Central memory CD8-positive, alpha-beta T cell (primary cell): Measurements from ENCODE around the gene GLYATL3.

Experiments used
- ATAC-seq: fragments of 150-1000 bp; cut with Tn5 transposase; replicated peaks from 2 replicates; pipeline ENCODE4 v1.10.0; 2022; ENCODE audit warnings: mild to moderate bottlenecking, moderate FRiP score, moderate number of reproducible peaks; ENCODE audit not compliant: poor library complexity, severe bottlenecking; ENCODE audit errors: extremely low read depth
- DNase-seq, 2 donors: peaks; one replicate each; pipeline ENCODE4 v3.0.0; 2021; ENCODE audit warnings: low spot score in 2 of 2
- H3K27ac Mint-ChIP-seq: one replicate; pipeline ENCODE4 v1.8.0; 2022; ENCODE audit warnings: low read depth, mild to moderate bottlenecking, moderate library complexity, mixed read lengths
- H3K27me3 Mint-ChIP-seq: one replicate; pipeline ENCODE4 v1.8.0; 2022; ENCODE audit warnings: mixed read lengths
- H3K36me3 Mint-ChIP-seq: one replicate; pipeline ENCODE4 v1.8.0; 2022; ENCODE audit warnings: mild to moderate bottlenecking, moderate library complexity, mixed read lengths; ENCODE audit not compliant: insufficient read depth
- H3K4me1 Mint-ChIP-seq: one replicate; pipeline ENCODE4 v1.8.0; 2022; ENCODE audit warnings: mixed read lengths
- H3K4me3 Mint-ChIP-seq: one replicate; pipeline ENCODE4 v1.8.0; 2022; ENCODE audit warnings: mild to moderate bottlenecking, moderate library complexity, mixed read lengths
- H3K9me3 Mint-ChIP-seq: one replicate; pipeline ENCODE4 v1.8.0; 2022; ENCODE audit warnings: mixed read lengths

Gene GLYATL3

DNA sequence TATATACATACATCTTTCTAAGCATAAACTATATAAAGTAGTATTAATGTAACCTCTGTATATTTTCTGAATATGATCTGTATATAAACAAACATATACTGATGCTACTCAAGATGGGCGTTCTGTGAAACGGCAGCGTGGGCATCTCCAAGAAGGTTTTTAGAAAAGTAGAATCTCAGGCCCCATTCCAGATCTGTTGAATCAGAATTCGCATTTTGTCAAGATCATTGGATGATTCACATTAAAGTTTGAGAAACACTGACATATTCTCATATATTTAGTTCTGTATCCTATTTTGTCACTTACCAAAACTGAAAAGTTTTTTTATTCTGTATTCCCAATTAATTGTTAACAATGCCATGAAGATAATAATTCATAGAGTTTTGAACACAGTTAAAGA, 56.2 kb downstream of the GLYATL3 start:
- Mint-ChIP-seq H3K9me3 (no peaks in the 10 kb centered on the region), H3K27ac (no peak overlapping the region)

DNA sequence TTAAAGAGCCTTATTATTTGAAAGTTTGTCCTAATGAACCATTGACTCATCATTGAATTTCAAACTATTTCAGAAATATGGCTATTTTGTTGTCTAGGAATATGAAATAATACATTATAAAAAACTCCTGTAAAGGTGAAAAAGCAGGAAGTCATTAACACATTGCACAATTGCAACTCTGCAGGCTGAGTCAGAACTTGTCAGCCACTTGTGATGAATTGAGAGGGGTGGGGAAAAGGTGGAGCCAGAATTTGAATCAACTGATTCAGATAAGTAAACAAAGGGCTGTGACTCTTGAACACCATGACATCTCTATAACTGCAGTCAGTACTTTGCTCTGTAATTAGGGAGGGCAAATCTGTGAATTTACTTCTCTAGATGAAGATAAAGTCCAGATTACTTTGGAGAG, 56.7 kb downstream of the GLYATL3 start:
- Mint-ChIP-seq H3K36me3 (no peaks in the 10 kb centered on the region), H3K4me1 (peaks cover 6% of the 10 kb centered on the region), H3K27me3 (peaks cover 20% of the 10 kb centered on the region), H3K27ac (no peak overlapping the region), H3K9me3 (no peaks in the 10 kb centered on the region), H3K4me3 (no peak overlapping the region)
- ATAC-seq: no peak
- DNase-seq: no peak

More for the DNA sequence above, 56.2 kb downstream of the GLYATL3 start:
- no peaks in the 10 kb centered on the region for H3K36me3 Mint-ChIP-seq
- ATAC-seq: no peak
- no peak overlapping the region for H3K4me3 Mint-ChIP-seq
- H3K27me3 Mint-ChIP-seq: peaks cover 25% of the 10 kb centered on the region
- H3K4me1 Mint-ChIP-seq: peaks cover 11% of the 10 kb centered on the region
- DNase-seq: no peak

DNA sequence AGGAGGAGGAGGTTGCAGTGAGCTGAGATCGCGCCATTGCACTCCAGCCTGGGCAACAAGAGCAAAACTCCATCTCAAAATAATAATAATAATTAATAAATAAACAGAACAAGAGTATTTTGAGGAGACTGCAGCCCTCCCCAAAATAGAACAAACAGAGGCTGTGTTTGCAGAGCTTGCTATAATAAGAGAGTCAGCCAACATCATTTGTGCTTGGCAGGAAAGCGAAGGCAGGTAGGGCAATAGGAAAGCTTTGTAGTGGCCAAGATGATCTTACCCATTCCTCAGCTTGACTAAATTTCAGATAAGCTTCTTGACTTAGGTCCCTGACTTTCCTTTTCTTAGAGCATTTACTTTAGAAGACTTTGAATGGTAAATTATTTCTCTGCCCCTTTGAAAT, 57.5 kb downstream of the GLYATL3 start:
- Mint-ChIP-seq H3K9me3 (no peaks in the 10 kb centered on the region), H3K4me1 (no peaks in the 10 kb centered on the region), H3K4me3 (no peak overlapping the region), H3K27ac (no peak overlapping the region), H3K36me3 (no peaks in the 10 kb centered on the region), H3K27me3 (peaks cover 13% of the 10 kb centered on the region)
- DNase-seq: no peak
- ATAC-seq: no peak

DNA sequence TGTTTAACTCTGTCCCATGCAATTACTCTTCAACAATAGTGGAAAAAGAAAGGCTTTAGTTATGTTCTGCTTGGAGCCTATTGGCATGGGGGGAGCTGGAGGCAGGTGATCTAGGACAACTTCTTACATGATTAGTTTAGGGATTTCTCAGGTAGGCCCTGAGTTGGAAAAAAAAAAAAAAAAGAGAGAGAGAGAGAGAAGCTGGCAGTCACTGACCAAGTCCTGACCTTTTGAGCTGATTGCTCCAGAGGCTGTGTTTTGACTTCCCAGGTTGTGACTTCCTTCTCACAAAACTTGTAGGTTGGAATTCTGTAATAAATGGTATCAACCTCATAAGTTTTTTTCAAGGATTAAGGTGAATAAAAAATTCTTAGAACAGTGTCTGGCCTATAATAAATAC, 58.5 kb downstream of the GLYATL3 start:
- ATAC-seq (no peak), DNase-seq (no peak)
- no peaks in the 10 kb centered on the region for H3K9me3 Mint-ChIP-seq
- H3K36me3 Mint-ChIP-seq: no peaks in the 10 kb centered on the region
- H3K4me1 Mint-ChIP-seq: no peaks in the 10 kb centered on the region
- no peak overlapping the region for H3K27ac Mint-ChIP-seq
- no peak overlapping the region for H3K4me3 Mint-ChIP-seq
- H3K27me3 Mint-ChIP-seq: peaks cover 6% of the 10 kb centered on the region

DNA sequence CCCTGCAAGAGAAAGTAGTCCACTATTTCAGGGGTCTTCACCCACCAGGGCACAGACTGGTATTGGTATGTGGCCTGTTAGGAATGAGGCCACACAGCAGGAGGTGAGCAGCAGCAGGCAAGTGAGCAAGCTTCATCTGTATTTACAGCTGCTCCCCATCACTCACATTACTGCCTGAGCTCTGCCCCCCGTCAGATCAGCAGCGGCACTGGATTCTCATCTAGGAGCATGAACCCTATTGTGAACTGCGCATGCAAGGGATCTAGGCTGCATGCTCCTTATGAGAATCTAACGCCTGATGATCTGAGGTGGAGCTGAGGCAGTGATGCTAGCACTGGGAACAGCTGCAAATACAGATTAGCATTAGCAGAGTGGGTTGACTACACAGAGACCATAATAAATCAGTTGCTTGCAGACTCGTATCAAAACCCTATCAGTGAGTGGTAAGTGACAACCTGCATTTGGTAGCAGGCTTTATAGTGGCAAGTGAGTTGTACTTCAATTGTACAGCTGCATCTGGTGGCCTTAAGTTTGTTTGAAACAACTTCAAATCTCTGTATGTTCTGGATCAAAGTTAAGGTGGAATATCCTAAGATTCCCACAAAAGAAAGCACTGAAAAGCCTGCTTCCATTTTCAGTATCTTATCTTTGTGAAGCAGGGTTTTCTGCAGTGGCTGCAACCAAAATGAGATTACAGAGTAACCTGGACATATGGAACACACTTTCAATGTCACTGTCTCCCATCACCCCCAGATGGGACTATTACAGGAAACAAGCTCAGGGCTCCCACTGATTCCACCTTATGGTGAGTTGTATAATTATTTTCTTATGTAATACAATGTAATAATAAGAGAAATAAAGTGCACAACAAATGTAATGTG, 63.5 kb downstream of the GLYATL3 start:
- DNase-seq (no peak), ATAC-seq (no peak)
- Mint-ChIP-seq H3K27me3 (peaks cover 9% of the 10 kb centered on the region), H3K27ac (no peak overlapping the region), H3K4me1 (no peaks in the 10 kb centered on the region), H3K9me3 (no peaks in the 10 kb centered on the region), H3K36me3 (no peaks in the 10 kb centered on the region), H3K4me3 (no peak overlapping the region)

DNA sequence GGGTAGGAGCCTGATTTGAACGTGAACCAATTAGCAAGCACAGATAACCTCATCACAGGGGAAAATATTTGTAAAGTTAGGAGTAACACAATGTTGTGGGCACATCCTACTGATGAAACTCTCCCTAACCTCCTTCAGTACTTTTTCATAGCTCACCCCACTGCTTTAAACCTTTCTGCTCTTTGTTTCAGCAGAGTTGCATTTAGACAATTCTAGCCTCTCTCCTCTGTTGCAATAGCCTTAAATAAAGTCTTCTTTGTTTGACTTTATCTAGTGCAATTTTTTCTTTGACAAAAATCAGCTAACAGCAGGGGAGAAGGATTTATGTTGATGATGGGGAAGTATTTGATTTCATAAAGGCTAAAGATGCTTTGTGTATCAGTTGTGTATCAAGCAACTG, 64.8 kb downstream of the GLYATL3 start:
- H3K27ac Mint-ChIP-seq: no peak overlapping the region
- no peaks in the 10 kb centered on the region for H3K36me3 Mint-ChIP-seq
- DNase-seq (no peak), ATAC-seq (no peak)
- no peaks in the 10 kb centered on the region for H3K9me3 Mint-ChIP-seq
- H3K4me3 Mint-ChIP-seq: no peak overlapping the region
- peaks cover 9% of the 10 kb centered on the region for H3K27me3 Mint-ChIP-seq
- no peaks in the 10 kb centered on the region for H3K4me1 Mint-ChIP-seq

DNA sequence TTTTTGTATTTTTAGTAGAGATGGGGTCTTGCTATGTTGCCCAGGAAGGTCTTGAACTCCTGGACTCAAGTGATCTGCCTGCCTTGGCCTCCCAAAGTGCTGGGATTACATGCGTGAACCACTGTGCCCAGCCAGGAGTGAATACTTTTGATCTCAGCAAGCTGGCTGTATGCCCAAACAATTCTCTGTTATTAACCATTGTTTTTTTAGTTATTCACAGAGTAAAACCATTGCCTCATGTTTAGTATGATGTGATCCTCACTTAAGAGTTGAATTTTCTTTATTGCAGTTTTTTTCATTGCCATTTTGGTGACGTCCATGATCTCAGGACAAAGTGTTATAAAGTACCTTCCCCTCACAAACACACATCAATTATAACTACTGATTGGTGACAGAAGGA, 65.5 kb downstream of the GLYATL3 start:
- no peaks in the 10 kb centered on the region for H3K9me3 Mint-ChIP-seq
- H3K4me1 Mint-ChIP-seq: no peaks in the 10 kb centered on the region
- no peaks in the 10 kb centered on the region for H3K36me3 Mint-ChIP-seq
- H3K4me3 Mint-ChIP-seq: no peak overlapping the region
- ATAC-seq: no peak
- no peak overlapping the region for H3K27ac Mint-ChIP-seq
- no peak for DNase-seq
- H3K27me3 Mint-ChIP-seq: peaks cover 9% of the 10 kb centered on the region

DNA sequence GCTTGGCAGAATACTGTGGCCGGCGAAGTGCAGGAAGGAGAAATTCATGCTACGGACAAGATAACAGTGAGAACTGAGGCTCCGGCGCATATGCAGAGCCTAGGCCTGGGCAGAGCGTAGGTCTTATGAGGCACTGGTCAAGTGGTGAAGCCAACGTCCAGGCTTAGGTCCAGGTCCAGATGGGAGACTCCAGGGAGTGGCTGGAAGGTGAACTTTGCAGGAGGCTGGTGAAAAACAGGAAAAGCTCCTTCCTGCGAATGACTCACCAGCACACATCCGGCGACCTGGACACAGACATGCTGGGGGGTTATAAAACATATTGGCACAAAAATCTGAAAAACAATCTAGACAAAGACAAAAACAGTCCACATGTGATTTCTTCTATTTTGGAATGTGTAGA, 66.1 kb downstream of the GLYATL3 start:
- Mint-ChIP-seq H3K27ac (no peak overlapping the region), H3K36me3 (no peaks in the 10 kb centered on the region), H3K27me3 (peaks cover 9% of the 10 kb centered on the region), H3K4me3 (no peak overlapping the region), H3K9me3 (no peaks in the 10 kb centered on the region), H3K4me1 (no peaks in the 10 kb centered on the region)
- ATAC-seq (no peak), DNase-seq (no peak)

DNA sequence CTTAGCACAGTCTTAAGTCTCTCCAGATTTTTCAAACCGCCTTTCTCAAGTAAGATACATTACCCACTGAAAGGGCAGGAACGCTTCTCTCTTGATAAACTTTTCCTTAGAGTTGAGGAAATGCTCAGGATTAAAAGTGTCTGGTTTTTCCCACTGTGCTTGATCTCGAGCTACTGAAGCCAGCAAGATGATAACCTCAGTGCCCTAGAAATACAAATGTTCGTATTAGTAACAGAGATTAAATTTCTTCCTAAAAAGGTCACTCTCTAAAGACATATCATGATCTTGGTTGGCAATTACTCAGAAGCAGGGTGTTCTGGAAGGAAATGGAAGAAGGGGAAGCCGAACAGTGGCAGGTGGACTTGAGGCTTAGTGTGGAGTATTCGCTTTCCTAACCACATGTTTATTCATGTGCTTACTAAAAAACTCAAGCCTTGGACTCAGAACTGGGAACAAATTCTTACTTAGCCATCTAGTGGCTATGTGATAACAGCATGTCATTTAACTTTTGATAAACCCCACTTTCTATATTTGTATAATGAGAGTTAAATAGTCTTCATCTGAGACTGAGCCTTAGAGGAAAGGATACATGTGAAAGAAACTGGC, 70.9 kb downstream of the GLYATL3 start:
- H3K27me3 Mint-ChIP-seq: peaks cover 8% of the 10 kb centered on the region
- no peaks in the 10 kb centered on the region for H3K9me3 Mint-ChIP-seq
- no peak overlapping the region for H3K4me3 Mint-ChIP-seq
- no peak for DNase-seq
- ATAC-seq: no peak
- H3K27ac Mint-ChIP-seq: no peak overlapping the region
- no peaks in the 10 kb centered on the region for H3K36me3 Mint-ChIP-seq
- no peaks in the 10 kb centered on the region for H3K4me1 Mint-ChIP-seq

DNA sequence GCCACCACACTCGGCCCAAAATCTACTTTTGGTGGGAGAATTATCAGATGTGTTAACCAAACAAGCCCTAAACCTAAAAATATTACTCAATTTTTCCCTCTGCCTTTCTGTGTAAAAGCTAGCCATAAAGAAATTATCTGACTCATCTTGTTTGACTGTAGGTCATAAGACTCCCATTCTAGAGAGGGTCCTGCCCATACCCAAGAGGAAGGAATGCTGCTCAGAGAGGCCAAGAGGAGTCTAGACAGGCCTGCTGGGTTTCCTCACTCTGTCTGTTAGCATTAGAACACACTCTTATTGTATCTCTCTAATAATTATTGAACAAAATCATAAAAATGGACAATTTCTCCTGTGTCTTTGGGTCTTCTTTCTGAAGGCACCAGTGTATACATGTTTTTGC, 76.9 kb downstream of the GLYATL3 start:
- H3K4me3 Mint-ChIP-seq: no peak overlapping the region
- no peak for DNase-seq

More for the DNA sequence above, 76.9 kb downstream of the GLYATL3 start:
- no peaks in the 10 kb centered on the region for H3K9me3 Mint-ChIP-seq
- no peak for ATAC-seq
- no peaks in the 10 kb centered on the region for H3K4me1 Mint-ChIP-seq
- peaks cover 9% of the 10 kb centered on the region for H3K27me3 Mint-ChIP-seq
- H3K36me3 Mint-ChIP-seq: no peaks in the 10 kb centered on the region
- H3K27ac Mint-ChIP-seq: no peak overlapping the region
